H9 (cell line): ENCODE measurements around the gene MAP3K5. TPM values are rescaled to one million over a fixed set of nuclear protein-coding genes. Genes with fewer than 3 reads are reported as not detected.

Experiments used
- DNase-seq: peaks from one replicate; pipeline ENCODE4 v3.0.0-alpha.2; 2017
- H2AFZ ChIP-seq: one replicate; pipeline ENCODE4 v1.6.1; 2013; ENCODE audit warnings: mild to moderate bottlenecking, low read length, control low read depth, moderate library complexity
- H2AK5ac ChIP-seq: 2 replicates; pipeline ENCODE4 v1.6.1; 2013; ENCODE audit warnings: low read length, control low read depth, mixed read lengths; ENCODE audit not compliant: insufficient read length
- H2BK120ac ChIP-seq: one replicate; pipeline ENCODE4 v1.6.1; 2013; ENCODE audit warnings: low read depth, mild to moderate bottlenecking, low read length, control low read depth, inconsistent platforms; ENCODE audit not compliant: poor library complexity, severe bottlenecking
- H2BK12ac ChIP-seq: 2 replicates; pipeline ENCODE4 v1.6.1; 2013; ENCODE audit warnings: low read length, control low read depth, mixed read lengths, low read depth; ENCODE audit not compliant: insufficient read length
- H2BK15ac ChIP-seq: 2 replicates; pipeline ENCODE4 v1.6.1; 2013; ENCODE audit warnings: low read depth, low read length, control low read depth
- H2BK20ac ChIP-seq: one replicate; pipeline ENCODE4 v1.6.1; 2013; ENCODE audit warnings: low read depth, mild to moderate bottlenecking, low read length, control low read depth, inconsistent platforms; ENCODE audit not compliant: poor library complexity, severe bottlenecking
- H2BK5ac ChIP-seq: 2 replicates; pipeline ENCODE4 v1.6.1; 2013; ENCODE audit warnings: low read length, control low read depth, mixed read lengths; ENCODE audit not compliant: insufficient read length
- H3K14ac ChIP-seq: 2 replicates; pipeline ENCODE4 v1.6.1; 2013; ENCODE audit warnings: low read length, control low read depth; ENCODE audit not compliant: insufficient read depth
- H3K18ac ChIP-seq: 2 replicates; pipeline ENCODE4 v1.6.1; 2013; ENCODE audit warnings: low read depth, mild to moderate bottlenecking, mixed read lengths, low read length, control low read depth; ENCODE audit not compliant: insufficient read length
- H3K23ac ChIP-seq: 2 replicates; pipeline ENCODE4 v1.6.1; 2013; ENCODE audit warnings: low read length, control low read depth, mixed read lengths, low read depth; ENCODE audit not compliant: insufficient read length
- H3K23me2 ChIP-seq: 2 replicates; pipeline ENCODE4 v1.6.1; 2013; ENCODE audit warnings: low read depth, mild to moderate bottlenecking, mixed read lengths, low read length, control low read depth; ENCODE audit not compliant: insufficient read length, poor library complexity, severe bottlenecking
- H3K27ac ChIP-seq: 2 replicates; pipeline ENCODE4 v1.5.1; 2013; ENCODE audit warnings: low read length, control low read depth, mixed read lengths, low read depth; ENCODE audit not compliant: insufficient read length
- H3K27me3 ChIP-seq: 2 replicates; pipeline ENCODE4 v1.6.1; 2013; ENCODE audit warnings: low read length, control low read depth, inconsistent platforms; ENCODE audit not compliant: insufficient read depth
- H3K4ac ChIP-seq: 2 replicates; pipeline ENCODE4 v1.6.1; 2013; ENCODE audit warnings: low read depth, mild to moderate bottlenecking, control low read depth, inconsistent platforms, low read length, moderate library complexity
- H3K4me1 ChIP-seq: 2 replicates; pipeline ENCODE4 v1.6.1; 2013; ENCODE audit warnings: low read length, control low read depth, inconsistent platforms; ENCODE audit not compliant: insufficient read depth
- H3K4me2 ChIP-seq: 2 replicates; pipeline ENCODE4 v1.6.1; 2013; ENCODE audit warnings: low read length, control low read depth, mixed read lengths; ENCODE audit not compliant: insufficient read length, insufficient read depth
- H3K56ac ChIP-seq: 2 replicates; pipeline ENCODE4 v1.6.1; 2013; ENCODE audit warnings: low read depth, mild to moderate bottlenecking, mixed read lengths, low read length, control low read depth; ENCODE audit not compliant: insufficient read length
- H3K79me1 ChIP-seq: 2 replicates; pipeline ENCODE4 v1.6.1; 2013; ENCODE audit warnings: low read depth, mild to moderate bottlenecking, moderate library complexity, low read length, control low read depth, inconsistent platforms; ENCODE audit not compliant: insufficient read depth, poor library complexity, severe bottlenecking
- H3K79me2 ChIP-seq: 2 replicates; pipeline ENCODE4 v1.6.1; 2013; ENCODE audit warnings: low read length, control low read depth, inconsistent platforms; ENCODE audit not compliant: insufficient read depth
- H3K9ac ChIP-seq: 2 replicates; pipeline ENCODE4 v1.6.1; 2013; ENCODE audit warnings: low read length, control low read depth, mixed read lengths; ENCODE audit not compliant: insufficient read length; ENCODE audit errors: extremely low read depth
- H3K9me3 ChIP-seq: one replicate; pipeline ENCODE4 v1.6.1; 2013; ENCODE audit warnings: low read depth, low read length, inconsistent platforms; ENCODE audit not compliant: control insufficient read depth
- H3T11ph ChIP-seq: one replicate; pipeline ENCODE4 v1.6.1; 2013; ENCODE audit warnings: mild to moderate bottlenecking, low read length, control low read depth, inconsistent platforms
- H4K20me1 ChIP-seq: one replicate; pipeline ENCODE4 v1.6.1; 2013; ENCODE audit not compliant: control insufficient read depth, insufficient read length, insufficient read depth
- H4K5ac ChIP-seq: 2 replicates; pipeline ENCODE4 v1.6.1; 2013; ENCODE audit warnings: low read depth, mild to moderate bottlenecking, mixed read lengths, low read length, control low read depth; ENCODE audit not compliant: insufficient read length
- H4K8ac ChIP-seq: replicated peaks from 2 replicates; pipeline ENCODE4 v1.6.1; 2013; ENCODE audit warnings: low read length, control low read depth, mixed read lengths, low read depth; ENCODE audit not compliant: insufficient read length
- H4K91ac ChIP-seq: 2 replicates; pipeline ENCODE4 v1.6.1; 2013; ENCODE audit warnings: low read depth, mild to moderate bottlenecking, moderate library complexity, mixed read lengths, low read length, control low read depth; ENCODE audit not compliant: insufficient read length
- H3K27ac Mint-ChIP-seq, 3 experiments: 2 replicates in 2 of 3; 3 replicates in 1 of 3; pipeline ENCODE4 v1.8.0; 2020 to 2021; ENCODE audit warnings: mixed read lengths in 3 of 3, mild to moderate bottlenecking in 1 of 3, moderate library complexity in 1 of 3
- H3K27me3 Mint-ChIP-seq: 2 replicates; pipeline ENCODE4 v1.8.0; 2021; ENCODE audit warnings: low read depth, mild to moderate bottlenecking, moderate library complexity, mixed read lengths
- H3K36me3 Mint-ChIP-seq, 3 experiments: 2 replicates in 2 of 3; 3 replicates in 1 of 3; pipeline ENCODE4 v1.8.0; 2020 to 2021; ENCODE audit warnings: low read depth in 3 of 3, mixed read lengths in 3 of 3; ENCODE audit not compliant: insufficient read depth in 1 of 3
- H3K4me1 Mint-ChIP-seq, 2 experiments: 2 replicates each; pipeline ENCODE4 v1.8.0; 2020; ENCODE audit warnings: mixed read lengths in 2 of 2
- H3K4me3 Mint-ChIP-seq, 2 experiments: 2 replicates in 1 of 2; 3 replicates in 1 of 2; pipeline ENCODE4 v1.8.0; 2020 to 2021; ENCODE audit warnings: mild to moderate bottlenecking in 2 of 2, mixed read lengths in 2 of 2, moderate library complexity in 1 of 2
- H3K9me3 Mint-ChIP-seq, 2 experiments: 2 replicates in 1 of 2; 3 replicates in 1 of 2; pipeline ENCODE4 v1.8.0; 2020; ENCODE audit warnings: mild to moderate bottlenecking in 2 of 2, mixed read lengths in 2 of 2, moderate library complexity in 1 of 2
- CTCF ChIP-seq: fragments of 200-600 bp; sonication (generic); conservative IDR thresholded peaks from 3 replicates; pipeline ENCODE4 v1.8.0; 2021; ENCODE audit warnings: antibody characterized with exemption, mild to moderate bottlenecking
- WGBS: extraction: QIAGEN DNeasy Blood & Tissue Kit; methylation state at CpG from one replicate; pipeline ENCODE4 v1.1.7; 2013; ENCODE audit warnings: missing lambda C conversion rate, low lambda C conversion rate, mixed read lengths; ENCODE audit not compliant: insufficient read length; ENCODE audit errors: extremely low coverage; 5-methylcytosine and 5-hydroxymethylcytosine counted together
- total RNA-seq: library from RNA; stranded (reverse); gene quantifications from 2 replicates; pipeline ENCODE4 v1.2.1, GENCODE V29; 2021

Gene MAP3K5
- total RNA-seq, 1 experiment from 2014 or later: 1.6 TPM

- Histone ChIP-seq H3T11ph (no peak overlapping the region), H3K23ac (no peak overlapping the region), H3K4ac (no peak overlapping the region), H3K9me3 (no peaks in the 10 kb centered on the region), H2BK12ac (no peak overlapping the region), H3K18ac (no peak overlapping the region), H3K79me1 (no peaks in the 10 kb centered on the region), H3K56ac (no peak overlapping the region), H4K91ac (no peak overlapping the region), H2BK20ac (no peak overlapping the region), H2BK5ac (no peak overlapping the region), H3K9ac (no peak overlapping the region), H4K5ac (no peak overlapping the region), H4K8ac (no peak overlapping the region), H2AFZ (no peak overlapping the region), H3K79me2 (no peaks in the 10 kb centered on the region), H3K23me2 (no peaks in the 10 kb centered on the region), H2AK5ac (no peak overlapping the region), H3K27ac (no peak overlapping the region), H3K14ac (no peak overlapping the region), H3K27me3 (no peaks in the 10 kb centered on the region), H3K4me1 (no peaks in the 10 kb centered on the region), H2BK120ac (no peak overlapping the region), H4K20me1 (no peaks in the 10 kb centered on the region), H3K4me2 (no peak overlapping the region), H2BK15ac (no peak overlapping the region)
- Mint-ChIP-seq H3K27ac (no peak overlapping the region), H3K27me3 (no peaks in the 10 kb centered on the region), H3K9me3 (no peaks in the 10 kb centered on the region; a peak in 2 of 5 replicates), H3K4me3 (no peak overlapping the region), H3K4me1 (no peaks in the 10 kb centered on the region), H3K36me3 (peaks cover 0 to 3% (median 0%) of the 10 kb centered on the region in 3 experiments; a peak in 3 of 7 replicates)
- TF ChIP-seq CTCF: no peak
- DNase-seq: no peak
- no CpG with 5 or more reads among the region's 1 CpG for WGBS
Measured at GRCh38 chr6:136684466-136684865, 107.8 kb downstream of the MAP3K5 start.
